Mucosa of stomach (tissue), 1 donor: ENCODE measurements around the gene WDR48.

Experiments
- H3K27me3 ChIP-seq: one replicate; pipeline ENCODE4 v1.7.0; 2013; ENCODE audit warnings: mild to moderate bottlenecking, low read length; ENCODE audit not compliant: control insufficient read depth, insufficient read depth
- H3K36me3 ChIP-seq: one replicate; pipeline ENCODE4 v1.7.0; 2013; ENCODE audit warnings: low read length; ENCODE audit not compliant: control insufficient read depth, insufficient read depth
- H3K4me1 ChIP-seq: one replicate; pipeline ENCODE4 v1.7.0; 2013; ENCODE audit warnings: mild to moderate bottlenecking, low read length; ENCODE audit not compliant: control insufficient read depth, insufficient read depth
- H3K4me3 ChIP-seq: one replicate; pipeline ENCODE4 v1.7.0; 2013; ENCODE audit warnings: low read length
- H3K9ac ChIP-seq: one replicate; pipeline ENCODE4 v1.7.0; 2013; ENCODE audit warnings: mild to moderate bottlenecking, low read length, moderate library complexity
- H3K9me3 ChIP-seq: one replicate; pipeline ENCODE4 v1.7.0; 2013; ENCODE audit warnings: mild to moderate bottlenecking, low read length, moderate library complexity; ENCODE audit not compliant: control insufficient read depth
- donor health status: Pancreatic carcinoma.

The WDR48 gene

GRCh38 chr3:39128951-39129350 lies 77.1 kb downstream of the WDR48 start:
- H3K9ac ChIP-seq = no peak overlapping the region
- no peaks in the 10 kb centered on the region for H3K36me3 ChIP-seq
- H3K4me3 ChIP-seq = no peak overlapping the region
- H3K4me1 ChIP-seq = peaks cover 47% of the 10 kb centered on the region
- H3K27me3 ChIP-seq = no peaks in the 10 kb centered on the region
- H3K9me3 ChIP-seq = no peaks in the 10 kb centered on the region

- Histone ChIP-seq H3K36me3 (no peaks in the 10 kb centered on the region), H3K4me1 (peaks cover 47% of the 10 kb centered on the region), H3K9me3 (no peaks in the 10 kb centered on the region), H3K4me3 (no peak overlapping the region), H3K27me3 (no peaks in the 10 kb centered on the region), H3K9ac (no peak overlapping the region)
Observed at GRCh38 chr3:39130026-39130425, 78.2 kb downstream of the WDR48 start.

- no peak overlapping the region for H3K4me3 ChIP-seq
Observed at GRCh38 chr3:39130693-39131265, 79.0 kb downstream of the WDR48 start.

GRCh38 chr3:39132096-39133092 lies 80.6 kb downstream of the WDR48 start:
- Histone ChIP-seq H3K4me3 (no peak overlapping the region), H3K4me1 (peaks cover 26% of the 10 kb centered on the region), H3K9ac (no peak overlapping the region), H3K9me3 (no peaks in the 10 kb centered on the region), H3K27me3 (no peaks in the 10 kb centered on the region), H3K36me3 (no peaks in the 10 kb centered on the region)

More at GRCh38 chr3:39130693-39131265, 79.0 kb downstream of the WDR48 start:
- H3K27me3 ChIP-seq = no peaks in the 10 kb centered on the region
- peaks cover 42% of the 10 kb centered on the region for H3K4me1 ChIP-seq
- no peaks in the 10 kb centered on the region for H3K9me3 ChIP-seq
- no peaks in the 10 kb centered on the region for H3K36me3 ChIP-seq
- H3K9ac ChIP-seq = no peak overlapping the region

- no peaks in the 10 kb centered on the region for H3K27me3 ChIP-seq
- no peaks in the 10 kb centered on the region for H3K36me3 ChIP-seq
Observed at GRCh38 chr3:39133093-39133490, 81.3 kb downstream of the WDR48 start.

GRCh38 chr3:39133822-39134221 lies 82.0 kb downstream of the WDR48 start:
- H3K9me3 ChIP-seq = no peaks in the 10 kb centered on the region
- no peaks in the 10 kb centered on the region for H3K27me3 ChIP-seq
- H3K9ac ChIP-seq = no peak overlapping the region
- H3K4me1 ChIP-seq = peaks cover 22% of the 10 kb centered on the region
- no peaks in the 10 kb centered on the region for H3K36me3 ChIP-seq
- no peak overlapping the region for H3K4me3 ChIP-seq

More at GRCh38 chr3:39133093-39133490, 81.3 kb downstream of the WDR48 start:
- Histone ChIP-seq H3K4me3 (no peak overlapping the region), H3K4me1 (peaks cover 22% of the 10 kb centered on the region), H3K9me3 (no peaks in the 10 kb centered on the region), H3K9ac (no peak overlapping the region)

- no peaks in the 10 kb centered on the region for H3K9me3 ChIP-seq
- H3K4me3 ChIP-seq = no peak overlapping the region
- peaks cover 22% of the 10 kb centered on the region for H3K4me1 ChIP-seq
- H3K9ac ChIP-seq = no peak overlapping the region
- no peaks in the 10 kb centered on the region for H3K27me3 ChIP-seq
- no peaks in the 10 kb centered on the region for H3K36me3 ChIP-seq
Observed at GRCh38 chr3:39134305-39134704, 82.5 kb downstream of the WDR48 start.

GRCh38 chr3:39135170-39135805 lies 83.5 kb downstream of the WDR48 start:
- Histone ChIP-seq H3K9ac (no peak overlapping the region), H3K9me3 (no peaks in the 10 kb centered on the region), H3K27me3 (no peaks in the 10 kb centered on the region), H3K4me3 (no peak overlapping the region), H3K4me1 (peaks cover 23% of the 10 kb centered on the region), H3K36me3 (no peaks in the 10 kb centered on the region)

GRCh38 chr3:39136533-39137434 lies 85.0 kb downstream of the WDR48 start:
- Histone ChIP-seq H3K4me3 (no peak overlapping the region), H3K36me3 (no peaks in the 10 kb centered on the region), H3K9ac (no peak overlapping the region), H3K9me3 (no peaks in the 10 kb centered on the region), H3K27me3 (no peaks in the 10 kb centered on the region), H3K4me1 (peaks cover 30% of the 10 kb centered on the region)

- Histone ChIP-seq H3K9me3 (no peaks in the 10 kb centered on the region), H3K9ac (no peak overlapping the region), H3K4me1 (peaks cover 31% of the 10 kb centered on the region), H3K36me3 (peaks cover 6% of the 10 kb centered on the region), H3K27me3 (no peaks in the 10 kb centered on the region), H3K4me3 (no peak overlapping the region)
Observed at GRCh38 chr3:39137435-39137936, 85.7 kb downstream of the WDR48 start.
